ENCODE results near the gene ZNF705A. TPM values are rescaled to one million over a fixed set of nuclear protein-coding genes. Genes with fewer than 3 reads are reported as not detected.

Gene ZNF705A
- polyA plus RNA-seq, 1 donor (not counting 4 experiments of a cell fraction or from before 2014, with no cell fraction given): not detected

DNA sequence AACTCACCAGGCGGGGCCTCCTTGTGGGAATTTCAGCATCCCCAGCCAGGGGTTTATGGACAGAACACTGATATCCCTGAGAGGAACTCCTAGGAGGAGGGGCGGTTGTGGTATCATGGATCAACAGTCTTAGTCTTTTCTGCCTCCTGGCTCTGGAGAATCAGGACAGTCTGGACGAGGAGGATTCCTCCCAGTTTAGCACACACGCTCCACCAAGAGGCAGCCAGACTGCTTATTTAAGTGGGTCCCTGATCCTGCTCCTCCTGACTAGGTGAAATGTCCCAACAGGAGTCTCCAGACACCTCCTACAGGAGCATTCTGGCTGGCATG is 10.4 kb upstream of the ZNF705A start:
- Histone ChIP-seq H3K4me3 (ENCODE audit: control insufficient read depth in 2 of 3, extremely low read depth in 1 of 3, insufficient read depth in 2 of 3, low read depth in 1 of 3, low read length in 3 of 3) (no peak overlapping the region), H3K27ac (ENCODE audit: control insufficient read depth, insufficient read depth, low read length) (no peak overlapping the region), H3K36me3 (ENCODE audit: control insufficient read depth in 2 of 2, extremely low read depth in 1 of 2, insufficient read depth in 2 of 2, low read length in 2 of 2) (no peaks in the 10 kb centered on the region), H3K27me3 (ENCODE audit: control insufficient read depth, extremely low read depth, insufficient read depth, low read length) (no peaks in the 10 kb centered on the region), H2AFZ (ENCODE audit: control insufficient read depth, low read length) (no peak overlapping the region), H3K4me2 (ENCODE audit: control insufficient read depth, extremely low read depth, insufficient read depth, low read depth, low read length) (no peak overlapping the region), H3K9ac (ENCODE audit: control insufficient read depth, extremely low read depth, insufficient read depth, low read length) (no peak overlapping the region), H3K9me1 (ENCODE audit: control insufficient read depth, extremely low read depth, insufficient read depth, low read length) (no peaks in the 10 kb centered on the region), H3K9me3 (ENCODE audit: control insufficient read depth, low read depth, low read length) (no peaks in the 10 kb centered on the region), H4K20me1 (ENCODE audit: control insufficient read depth, extremely low read depth, insufficient read depth, low read length) (no peaks in the 10 kb centered on the region), H3K79me2 (ENCODE audit: control insufficient read depth, insufficient read depth, low read length) (no peaks in the 10 kb centered on the region), H3K4me1 (ENCODE audit: control insufficient read depth, extremely low read depth, insufficient read depth, low read length) (no peaks in the 10 kb centered on the region)
- dilution Hi-C loops (cut with MboI; ENCODE audit: extremely low pct_ligation_motif_present, low sequenced_read_pairs): no loop called here
- DNase-seq (ENCODE audit: low read depth, low spot score) (no peak), FAIRE-seq (no peak)
- no peak for TF ChIP-seq EZH2 (IDR thresholded peaks at IDR 0.05; ENCODE audit: low read length)
- TF ChIP-seq, protein P1, sequence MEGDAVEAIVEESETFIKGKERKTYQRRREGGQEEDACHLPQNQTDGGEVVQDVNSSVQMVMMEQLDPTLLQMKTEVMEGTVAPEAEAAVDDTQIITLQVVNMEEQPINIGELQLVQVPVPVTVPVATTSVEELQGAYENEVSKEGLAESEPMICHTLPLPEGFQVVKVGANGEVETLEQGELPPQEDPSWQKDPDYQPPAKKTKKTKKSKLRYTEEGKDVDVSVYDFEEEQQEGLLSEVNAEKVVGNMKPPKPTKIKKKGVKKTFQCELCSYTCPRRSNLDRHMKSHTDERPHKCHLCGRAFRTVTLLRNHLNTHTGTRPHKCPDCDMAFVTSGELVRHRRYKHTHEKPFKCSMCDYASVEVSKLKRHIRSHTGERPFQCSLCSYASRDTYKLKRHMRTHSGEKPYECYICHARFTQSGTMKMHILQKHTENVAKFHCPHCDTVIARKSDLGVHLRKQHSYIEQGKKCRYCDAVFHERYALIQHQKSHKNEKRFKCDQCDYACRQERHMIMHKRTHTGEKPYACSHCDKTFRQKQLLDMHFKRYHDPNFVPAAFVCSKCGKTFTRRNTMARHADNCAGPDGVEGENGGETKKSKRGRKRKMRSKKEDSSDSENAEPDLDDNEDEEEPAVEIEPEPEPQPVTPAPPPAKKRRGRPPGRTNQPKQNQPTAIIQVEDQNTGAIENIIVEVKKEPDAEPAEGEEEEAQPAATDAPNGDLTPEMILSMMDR (optimal IDR thresholded peaks at IDR 0.05 in 1 of 3, IDR thresholded peaks at IDR 0.05 in 1 of 3, conservative IDR thresholded peaks at IDR 0.05 in 1 of 3; ENCODE audit: extremely low read depth in 1 of 3, insufficient read depth in 2 of 3, low read length in 3 of 3): no peak

DNA sequence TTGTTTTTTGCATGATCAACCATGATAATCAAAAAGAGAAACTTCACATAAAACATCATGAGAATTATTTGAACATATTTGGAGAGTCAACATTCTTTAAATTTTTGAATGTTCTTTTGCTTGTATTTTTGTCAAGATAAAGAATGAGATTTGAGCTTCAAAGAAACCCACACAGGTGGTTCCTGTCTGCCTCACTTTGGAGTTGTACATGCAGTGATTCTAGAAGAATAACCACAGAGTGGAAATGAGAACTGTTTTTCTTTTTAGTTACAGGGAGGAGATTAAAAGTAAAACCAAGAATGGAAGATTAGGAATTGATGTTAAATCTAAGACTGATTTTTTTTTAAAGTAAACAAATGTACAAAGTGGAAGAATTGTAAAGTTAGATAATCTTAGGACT is 2.3 kb upstream of the ZNF705A start:
- no peak for TF ChIP-seq EZH2 (IDR thresholded peaks at IDR 0.05; ENCODE audit: low read length)
- TF ChIP-seq, protein P1 (optimal IDR thresholded peaks at IDR 0.05 in 1 of 3, IDR thresholded peaks at IDR 0.05 in 1 of 3, conservative IDR thresholded peaks at IDR 0.05 in 1 of 3; ENCODE audit: extremely low read depth in 1 of 3, insufficient read depth in 2 of 3, low read length in 3 of 3): no peak
- FAIRE-seq (no peak), DNase-seq (ENCODE audit: low read depth, low spot score) (no peak)
- Histone ChIP-seq H3K4me1 (ENCODE audit: control insufficient read depth, extremely low read depth, insufficient read depth, low read length) (peaks cover 9% of the 10 kb centered on the region), H3K79me2 (ENCODE audit: control insufficient read depth, insufficient read depth, low read length) (no peaks in the 10 kb centered on the region), H3K9me1 (ENCODE audit: control insufficient read depth, extremely low read depth, insufficient read depth, low read length) (no peaks in the 10 kb centered on the region), H2AFZ (ENCODE audit: control insufficient read depth, low read length) (no peak overlapping the region), H4K20me1 (ENCODE audit: control insufficient read depth, extremely low read depth, insufficient read depth, low read length) (no peaks in the 10 kb centered on the region), H3K9ac (ENCODE audit: control insufficient read depth, extremely low read depth, insufficient read depth, low read length) (no peak overlapping the region), H3K9me3 (ENCODE audit: control insufficient read depth, low read depth, low read length) (no peaks in the 10 kb centered on the region), H3K4me3 (ENCODE audit: control insufficient read depth in 2 of 3, extremely low read depth in 1 of 3, insufficient read depth in 2 of 3, low read depth in 1 of 3, low read length in 3 of 3) (no peak overlapping the region), H3K4me2 (ENCODE audit: control insufficient read depth, extremely low read depth, insufficient read depth, low read depth, low read length) (no peak overlapping the region), H3K36me3 (ENCODE audit: control insufficient read depth in 2 of 2, extremely low read depth in 1 of 2, insufficient read depth in 2 of 2, low read length in 2 of 2) (no peaks in the 10 kb centered on the region), H3K27me3 (ENCODE audit: control insufficient read depth, extremely low read depth, insufficient read depth, low read length) (peaks cover 3% of the 10 kb centered on the region), H3K27ac (ENCODE audit: control insufficient read depth, insufficient read depth, low read length) (no peak overlapping the region)
- dilution Hi-C loops (cut with MboI; ENCODE audit: extremely low pct_ligation_motif_present, low sequenced_read_pairs): no loop called here

Measured in keratinocyte (primary cell).